Hematopoietic multipotent progenitor cell treated with erythropoietin and hydrocortisone succinate and interleukin-3 and kit ligand, for 4 days (in vitro differentiated cells): ENCODE results near the gene FGD2.

Experiments used
- DNase-seq: peaks from one replicate; pipeline ENCODE4 v3.0.0-alpha.2; 2015

Gene FGD2

GRCh38 chr6:37061157-37061804 lies 55.8 kb downstream of the FGD2 start:
- DNase-seq, result peak; percentile 47

GRCh38 chr6:37062424-37062823 lies 57.0 kb downstream of the FGD2 start:
- DNase-seq, result no peak

GRCh38 chr6:37068356-37069270 lies 63.2 kb downstream of the FGD2 start:
- DNase-seq, result no peak

- no peak for DNase-seq
Observed at GRCh38 chr6:37069639-37070038, 64.2 kb downstream of the FGD2 start.

GRCh38 chr6:37072526-37072925 lies 67.1 kb downstream of the FGD2 start:
- no peak for DNase-seq

GRCh38 chr6:37074053-37074827 lies 68.8 kb downstream of the FGD2 start:
- no peak for DNase-seq

- DNase-seq, result no peak
Observed at GRCh38 chr6:37077191-37077904, 71.9 kb downstream of the FGD2 start.

GRCh38 chr6:37077905-37078296 lies 72.4 kb downstream of the FGD2 start:
- DNase-seq, result no peak
